Liver (tissue), 9 donors: Measurements from ENCODE around the gene SNAPC4. TPM values are rescaled to one million over a fixed set of nuclear protein-coding genes. Genes with fewer than 3 reads are reported as not detected.

Experiments used
- DNase-seq: peaks from one replicate; pipeline ENCODE4 v3.0.0-alpha.2; 2017; ENCODE audit warnings: low spot score
- H3K27ac ChIP-seq, 2 donors: one replicate each; pipeline ENCODE4 v1.7.0; 2013; ENCODE audit warnings: inconsistent platforms in 2 of 2, low read length in 2 of 2, control low read depth in 1 of 2, low read depth in 1 of 2, mild to moderate bottlenecking in 1 of 2
- H3K27me3 ChIP-seq, 4 donors: one replicate each; pipeline versions ENCODE4 v1.6.1 to v1.7.0; 2013; ENCODE audit warnings: low read length in 3 of 4, inconsistent platforms in 1 of 4, mild to moderate bottlenecking in 1 of 4, moderate library complexity in 1 of 4; ENCODE audit not compliant: control insufficient read depth in 4 of 4, insufficient read depth in 4 of 4
- H3K36me3 ChIP-seq, 4 donors: one replicate each; pipeline versions ENCODE4 v1.6.1 to v1.7.0; 2013; ENCODE audit warnings: low read length in 3 of 4, mild to moderate bottlenecking in 3 of 4, low read depth in 1 of 4, moderate library complexity in 1 of 4; ENCODE audit not compliant: control insufficient read depth in 4 of 4, insufficient read depth in 3 of 4
- H3K4me1 ChIP-seq, 4 donors: one replicate each; pipeline versions ENCODE4 v1.6.1 to v1.7.0; 2013; ENCODE audit warnings: low read length in 3 of 4, mild to moderate bottlenecking in 3 of 4, moderate library complexity in 1 of 4; ENCODE audit not compliant: control insufficient read depth in 4 of 4, insufficient read depth in 4 of 4
- H3K4me3 ChIP-seq, 3 donors: one replicate each; pipeline versions ENCODE4 v1.6.1 to v1.7.0; 2013; ENCODE audit warnings: low read length in 3 of 3, control low read depth in 1 of 3, low read depth in 1 of 3, mild to moderate bottlenecking in 1 of 3
- H3K9ac ChIP-seq, 2 donors: one replicate each; pipeline ENCODE4 v1.7.0; 2013; ENCODE audit warnings: low read length in 2 of 2, mild to moderate bottlenecking in 2 of 2, moderate library complexity in 2 of 2, control low read depth in 1 of 2, low read depth in 1 of 2
- H3K9me3 ChIP-seq, 4 donors: one replicate each; pipeline versions ENCODE4 v1.6.1 to v1.7.0; 2013; ENCODE audit warnings: low read length in 3 of 4; ENCODE audit not compliant: control insufficient read depth in 4 of 4
- CTCF ChIP-seq: fragments of 150-350 bp; IDR thresholded peaks from 2 replicates; pipeline ENCODE4 v1.5.1; 2017; ENCODE audit warnings: improper control_type of control experiment, low read depth, low read length; ENCODE audit not compliant: missing input control
- FOXA1 ChIP-seq: IDR thresholded peaks from 2 replicates; pipeline ENCODE4 v1.6.1; 2016; ENCODE audit warnings: antibody characterized with exemption
- FOXA2 ChIP-seq: IDR thresholded peaks from 2 replicates; pipeline ENCODE4 v1.6.1; 2016; ENCODE audit warnings: antibody characterized with exemption
- GABPA ChIP-seq, 2 donors: IDR thresholded peaks in 1 of 2; conservative IDR thresholded peaks in 1 of 2; 2 replicates each; pipeline ENCODE4 v1.6.1; 2016; ENCODE audit warnings: antibody characterized with exemption in 2 of 2, mild to moderate bottlenecking in 1 of 2, moderate library complexity in 1 of 2
- HNF4G ChIP-seq: IDR thresholded peaks from 2 replicates; pipeline ENCODE4 v1.6.1; 2016; ENCODE audit warnings: antibody characterized with exemption
- JUND ChIP-seq, 2 donors: IDR thresholded peaks; 2 replicates each; pipeline ENCODE4 v1.6.1; 2016; ENCODE audit warnings: antibody characterized with exemption in 2 of 2
- MAX ChIP-seq: IDR thresholded peaks from 2 replicates; pipeline ENCODE4 v1.6.1; 2016; ENCODE audit warnings: antibody characterized with exemption
- NR2F2 ChIP-seq: IDR thresholded peaks from 2 replicates; pipeline ENCODE4 v1.6.1; 2016; ENCODE audit warnings: antibody characterized with exemption
- RAD21 ChIP-seq, 2 donors: IDR thresholded peaks; 2 replicates each; pipeline ENCODE4 v1.6.1; 2016; ENCODE audit warnings: antibody characterized with exemption in 2 of 2, mild to moderate bottlenecking in 2 of 2
- RXRA ChIP-seq, 2 donors: IDR thresholded peaks; 2 replicates each; pipeline ENCODE4 v1.6.1; 2017 to 2018; ENCODE audit warnings: antibody characterized with exemption in 2 of 2, mild to moderate bottlenecking in 1 of 2
- SP1 ChIP-seq: IDR thresholded peaks from 2 replicates; pipeline ENCODE4 v1.6.1; 2018; ENCODE audit warnings: antibody characterized with exemption, mild to moderate bottlenecking
- TAF1 ChIP-seq: conservative IDR thresholded peaks from 2 replicates; pipeline ENCODE4 v1.6.1; 2016; ENCODE audit warnings: antibody characterized with exemption, mild to moderate bottlenecking
- YY1 ChIP-seq: IDR thresholded peaks from 2 replicates; pipeline ENCODE4 v1.6.1; 2016; ENCODE audit warnings: antibody characterized with exemption, mild to moderate bottlenecking
- WGBS: extraction: QIAGEN DNeasy Blood & Tissue Kit; methylation state at CpG from one replicate; pipeline ENCODE4 v1.1.7; 2013; 5-methylcytosine and 5-hydroxymethylcytosine counted together
- polyA plus RNA-seq, 2 donors: library from polyadenylated mRNA; stranded (reverse) in 1 of 2; unstranded in 1 of 2; fragments of 200-250 nt in 1 of 2; fragments of >200 nt in 1 of 2; fragmentation: Nextera tagmentation in 1 of 2; extraction: Ambion mirVana in 1 of 2; gene quantifications; one replicate each; pipeline versions ENCODE4 v1.2.1 to v1.2.3, GENCODE V29; 2013 to 2015
- total RNA-seq, 2 donors: library from RNA; depleted of rRNA; stranded (reverse); fragments of >200 nt; gene quantifications; one replicate each; pipeline ENCODE4 v1.2.3, GENCODE V29; 2014
- TF ChIP-seq, protein P1 (sequence below): IDR thresholded peaks from 2 replicates; pipeline ENCODE4 v1.6.1; 2016; ENCODE audit warnings: antibody characterized with exemption
- donor health status: healthy.
- donor health status: healthy.
- donor health status: healthy.
- donor health status: healthy.
- donor health status: healthy.

SNAPC4 gene
- total and polyA plus RNA-seq, 4 donors, result 0.75 to 4.2 (median 3.1) TPM

DNA sequence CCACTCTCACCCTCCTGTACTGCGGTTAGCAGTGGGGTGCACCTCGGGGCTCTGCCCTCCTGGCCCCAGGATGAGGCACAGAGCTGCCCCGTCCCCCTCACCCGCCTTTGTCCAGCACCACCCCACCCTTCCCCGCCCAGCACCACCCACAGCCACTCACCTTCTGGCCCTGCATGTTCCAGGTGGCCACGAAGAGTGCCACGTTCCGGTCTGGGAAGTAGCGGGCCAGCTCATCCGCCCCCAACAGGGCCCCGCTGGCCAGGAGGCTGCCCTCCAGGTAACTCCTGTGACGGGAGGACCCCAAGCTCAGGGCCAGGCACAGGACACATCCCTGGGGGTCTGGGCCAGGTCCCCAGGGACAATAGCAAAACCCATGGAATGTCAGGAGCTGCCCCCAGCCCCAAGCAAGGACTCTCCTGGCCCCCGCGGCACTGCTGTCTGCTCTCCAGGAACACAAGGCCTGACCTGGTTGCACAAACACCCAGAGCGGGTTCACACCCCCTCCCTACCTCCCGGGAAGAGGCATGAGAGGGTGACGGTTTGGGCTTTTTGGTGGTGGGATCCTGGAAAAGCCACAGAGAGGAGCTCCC lies 34.7 kb upstream of the SNAPC4 start:
- Histone ChIP-seq H3K9ac (no peak overlapping the region), H3K4me1 (peaks cover 11 to 25% (median 19%) of the 10 kb centered on the region in 4 donors), H3K27ac (no peak overlapping the region), H3K27me3 (no peaks in the 10 kb centered on the region), H3K4me3 (no peak overlapping the region), H3K36me3 (peaks cover 0 to 19% (median 9%) of the 10 kb centered on the region in 4 donors), H3K9me3 (no peaks in the 10 kb centered on the region)
- TF ChIP-seq FOXA1 (no peak), RAD21 (IDR thresholded peaks at IDR 0.05) (no peak), SP1 (no peak), NR2F2 (no peak), TAF1 (no peak), GABPA (IDR thresholded peaks at IDR 0.05 in 1 of 2, conservative IDR thresholded peaks at IDR 0.05 in 1 of 2) (no peak), CTCF (no peak), HNF4G (no peak), YY1 (no peak), FOXA2 (no peak), RXRA (IDR thresholded peaks at IDR 0.05) (no peak), MAX (no peak)
- TF ChIP-seq, protein P1, sequence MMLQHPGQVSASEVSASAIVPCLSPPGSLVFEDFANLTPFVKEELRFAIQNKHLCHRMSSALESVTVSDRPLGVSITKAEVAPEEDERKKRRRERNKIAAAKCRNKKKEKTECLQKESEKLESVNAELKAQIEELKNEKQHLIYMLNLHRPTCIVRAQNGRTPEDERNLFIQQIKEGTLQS, result no peak
- 94% methylated on average over 17 of the region's 17 CpGs for WGBS
- no peak for DNase-seq

DNA sequence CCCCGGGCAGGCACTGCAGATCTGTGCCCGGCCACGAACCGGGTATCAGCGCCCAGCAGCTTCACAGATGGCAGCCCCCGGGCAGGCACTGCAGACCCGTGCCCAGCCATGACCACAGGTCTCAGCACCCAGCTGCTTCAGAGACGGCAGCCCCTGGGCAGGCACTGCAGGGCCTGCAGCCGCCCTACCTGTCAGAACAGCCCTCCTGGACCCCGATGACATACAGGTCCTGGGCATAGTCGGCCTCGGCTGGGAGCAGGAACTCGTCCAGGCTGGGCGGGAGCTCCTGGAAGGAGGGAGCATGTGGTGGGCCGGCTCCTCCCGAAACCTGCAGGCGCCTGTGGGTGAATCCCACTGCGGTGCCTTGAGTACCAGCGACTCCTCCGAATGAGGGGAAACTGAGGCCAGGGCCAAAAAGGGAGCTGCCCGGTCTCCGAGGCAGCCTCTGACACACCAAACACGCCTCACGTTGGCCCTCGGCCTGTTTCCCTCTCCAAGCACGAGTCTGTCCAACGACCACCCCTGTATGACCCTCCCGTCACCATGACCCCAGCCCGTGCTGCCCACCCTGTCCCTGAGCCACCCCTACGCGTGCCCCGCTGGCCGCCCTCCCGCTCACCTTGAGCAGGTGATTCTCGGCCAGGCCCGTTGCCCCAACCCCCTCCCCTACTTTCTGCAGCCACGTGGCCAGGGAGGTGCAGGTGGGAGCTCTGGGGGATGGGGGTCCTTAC lies 34.0 kb upstream of the SNAPC4 start:
- DNase-seq, result no peak
- no peak overlapping the region for H3K4me3 ChIP-seq
- H3K36me3 ChIP-seq, result peaks cover 4 to 22% (median 11%) of the 10 kb centered on the region in 4 donors
- WGBS, result 96% methylated on average over 37 of the region's 37 CpGs
- peaks cover 11 to 23% (median 18%) of the 10 kb centered on the region in 4 donors for H3K4me1 ChIP-seq
- H3K9me3 ChIP-seq, result no peaks in the 10 kb centered on the region
- H3K9ac ChIP-seq, result no peak overlapping the region
- H3K27me3 ChIP-seq, result no peaks in the 10 kb centered on the region
- no peak for TF ChIP-seq RAD21 (IDR thresholded peaks at IDR 0.05)
- no peak for TF ChIP-seq CTCF
- TF ChIP-seq GABPA (IDR thresholded peaks at IDR 0.05 in 1 of 2, conservative IDR thresholded peaks at IDR 0.05 in 1 of 2), result no peak
- TF ChIP-seq, protein P1, result no peak
- no peak for TF ChIP-seq FOXA2
- no peak for TF ChIP-seq RXRA (IDR thresholded peaks at IDR 0.05)
- TF ChIP-seq NR2F2, result no peak
- no peak for TF ChIP-seq JUND (IDR thresholded peaks at IDR 0.05)
- no peak for TF ChIP-seq FOXA1
- no peak overlapping the region for H3K27ac ChIP-seq
